B cell (primary cell): ENCODE data around the gene DNAH6. TPM values are rescaled to one million over a fixed set of nuclear protein-coding genes. Genes with fewer than 3 reads are reported as not detected.

ENCODE experiments used
- ATAC-seq: fragments of 200-7000 bp; cut with Tn5 transposase; one replicate; pipeline ENCODE4 v1.10.0; 2021; ENCODE audit warnings: low read depth, mild to moderate bottlenecking, moderate number of reproducible peaks, moderate library complexity
- CTCF ChIA-PET: fragments of 350-600 bp; sonication (Branson Sonifier 250); formaldehyde crosslinking; loops from one replicate; lab custom pipeline; 2021; ENCODE audit warnings: antibody characterized with exemption, inconsistent platforms; lab: Charles Lee
- POLR2A ChIA-PET: fragments of 350-600 bp; sonication (Branson Sonifier 250); formaldehyde crosslinking; loops from one replicate; lab custom pipeline; 2021; ENCODE audit warnings: antibody characterized with exemption; lab: Charles Lee
- DNase-seq: peaks from one replicate; pipeline ENCODE4 v3.0.0; 2013
- H2AFZ ChIP-seq: 2 replicates; pipeline ENCODE4 v1.6.1; 2012; ENCODE audit warnings: mild to moderate bottlenecking, low read depth, low read length; ENCODE audit not compliant: insufficient read depth, poor library complexity, severe bottlenecking
- H3K27ac ChIP-seq, 2 donors: 1 replicate in 1 of 2; 2 replicates in 1 of 2; pipeline ENCODE4 v1.5.1; 2012 to 2013; ENCODE audit warnings: low read length in 2 of 2, mild to moderate bottlenecking in 2 of 2, moderate library complexity in 1 of 2
- H3K27me3 ChIP-seq, 4 experiments: fragments of 200-600 bp in 1 of 4; sonication (generic) in 1 of 4; replicated peaks in 1 of 4; 1 replicate in 2 of 4; 2 replicates in 2 of 4; pipeline versions ENCODE4 v1.6.1 to v1.7.0; 2013 to 2016; ENCODE audit warnings: low read length in 3 of 4, mild to moderate bottlenecking in 2 of 4, mixed read lengths in 1 of 4, moderate library complexity in 1 of 4; ENCODE audit not compliant: insufficient read depth in 4 of 4, control insufficient read depth in 3 of 4; ENCODE audit errors: control extremely low read depth in 1 of 4
- H3K36me3 ChIP-seq, 2 experiments: replicated peaks in 1 of 2; 1 replicate in 1 of 2; 2 replicates in 1 of 2; pipeline versions ENCODE4 v1.6.1 to v1.7.1; 2013; ENCODE audit warnings: low read length in 1 of 2; ENCODE audit not compliant: insufficient read depth in 2 of 2, control insufficient read depth in 1 of 2; ENCODE audit errors: control extremely low read depth in 1 of 2, extremely low read depth in 1 of 2
- H3K4me1 ChIP-seq, 2 donors: fragments of 200-600 bp in 1 of 2; sonication (generic) in 1 of 2; 1 replicate in 1 of 2; 2 replicates in 1 of 2; pipeline versions ENCODE4 v1.5.1 to v1.6.1; 2013 to 2017; ENCODE audit warnings: low read length in 2 of 2; ENCODE audit not compliant: control insufficient read depth in 2 of 2, insufficient read depth in 2 of 2
- H3K4me2 ChIP-seq: replicated peaks from 2 replicates; pipeline ENCODE3; 2012; ENCODE audit warnings: mild to moderate bottlenecking, low read depth, low read length; ENCODE audit not compliant: poor library complexity, severe bottlenecking
- H3K4me3 ChIP-seq, 5 experiments: fragments of 200-600 bp in 1 of 5; sonication (generic) in 1 of 5; 1 replicate in 3 of 5; 2 replicates in 2 of 5; pipeline versions ENCODE4 v1.5.1 to v1.7.0; 2011 to 2016; ENCODE audit warnings: low read length in 4 of 5, mild to moderate bottlenecking in 4 of 5, low read depth in 2 of 5, control low read depth in 1 of 5, moderate library complexity in 1 of 5; ENCODE audit not compliant: insufficient read depth in 1 of 5; ENCODE audit errors: control extremely low read depth in 1 of 5, extremely low read depth in 1 of 5
- H3K79me2 ChIP-seq: fragments of 200-600 bp; sonication (generic); one replicate; pipeline ENCODE4 v1.6.0; 2016; ENCODE audit warnings: low read length; ENCODE audit not compliant: control insufficient read depth, insufficient read depth
- H3K9ac ChIP-seq: fragments of 200-600 bp; sonication (generic); 2 replicates; pipeline ENCODE4 v1.6.1; 2017; ENCODE audit warnings: mild to moderate bottlenecking, low read length, moderate library complexity
- H3K9me3 ChIP-seq, 3 donors: one replicate each; pipeline versions ENCODE4 v1.6.1 to v1.7.1; 2013; ENCODE audit warnings: low read length in 2 of 3; ENCODE audit not compliant: control insufficient read depth in 2 of 3, insufficient read depth in 1 of 3; ENCODE audit errors: control extremely low read depth in 1 of 3
- H4K20me1 ChIP-seq: 2 replicates; pipeline ENCODE4 v1.6.0; 2012; ENCODE audit warnings: mild to moderate bottlenecking, low read length; ENCODE audit not compliant: insufficient read depth, control insufficient read depth, poor library complexity, severe bottlenecking
- H3K27ac Mint-ChIP-seq: one replicate; pipeline ENCODE4 v1.8.0; 2021; ENCODE audit warnings: mixed read lengths
- H3K27me3 Mint-ChIP-seq: one replicate; pipeline ENCODE4 v1.8.0; 2021; ENCODE audit warnings: mixed read lengths
- H3K4me1 Mint-ChIP-seq: one replicate; pipeline ENCODE4 v1.8.0; 2021; ENCODE audit warnings: mixed read lengths
- H3K4me3 Mint-ChIP-seq: one replicate; pipeline ENCODE4 v1.8.0; 2021; ENCODE audit warnings: mixed read lengths
- H3K9me3 Mint-ChIP-seq: one replicate; pipeline ENCODE4 v1.8.0; 2022; ENCODE audit warnings: mixed read lengths; ENCODE audit not compliant: insufficient read depth
- CTCF ChIP-seq: fragments of 200-600 bp; IDR thresholded peaks from one replicate; pipeline ENCODE4 v1.8.0; 2022; ENCODE audit warnings: antibody characterized with exemption, mild to moderate bottlenecking
- EZH2 ChIP-seq: IDR thresholded peaks from 2 replicates; pipeline ENCODE4 v1.6.1; 2012; ENCODE audit warnings: borderline replicate concordance, low read depth, mild to moderate bottlenecking, moderate library complexity, low read length; ENCODE audit not compliant: insufficient read depth, poor library complexity, severe bottlenecking
- WGBS: methylation state at CpG from one replicate; pipeline ENCODE4 v1.1.5; 2013; ENCODE audit warnings: missing lambda C conversion rate; ENCODE audit not compliant: insufficient coverage; 5-methylcytosine and 5-hydroxymethylcytosine counted together
- intact Hi-C: fragments of 100-400 bp; cut with micrococcal nuclease; formaldehyde crosslinking; loops from one replicate; pipeline ENCODE4 v1.10.0; 2022
- polyA plus RNA-seq: library from polyadenylated mRNA; depleted of rRNA; stranded (reverse); fragments of >200 nt; gene quantifications from 2 replicates; pipeline ENCODE4 v1.2.3, GENCODE V29; 2012
- total RNA-seq, 2 donors: library from RNA; stranded (reverse); fragments of 120-200 nt in 1 of 2; gene quantifications; 1 replicate in 1 of 2; 2 replicates in 1 of 2; pipeline versions ENCODE4 v1.2.3 to v1.2.4, GENCODE V29; 2013 to 2022

The DNAH6 gene
- total and polyA plus RNA-seq, 2 donors (not counting 1 experiment from before 2014, with no cell fraction given), result 0.01 to 1.9 TPM

- Histone ChIP-seq H2AFZ (no peak overlapping the region), H3K79me2 (no peaks in the 10 kb centered on the region), H3K9ac (no peak overlapping the region), H3K4me1 (no peaks in the 10 kb centered on the region), H3K36me3 (no peaks in the 10 kb centered on the region), H3K4me2 (no peak overlapping the region), H3K9me3 (no peaks in the 10 kb centered on the region), H3K27ac (no peak overlapping the region), H3K4me3 (no peak overlapping the region), H3K27me3 (no peaks in the 10 kb centered on the region), H4K20me1 (no peaks in the 10 kb centered on the region)
- ChIA-PET POLR2A (no interaction called here), CTCF (no interaction called here)
- TF ChIP-seq EZH2 (no peak), CTCF (no peak)
- Mint-ChIP-seq H3K4me3 (no peak overlapping the region), H3K27ac (no peak overlapping the region), H3K27me3 (no peaks in the 10 kb centered on the region), H3K4me1 (no peaks in the 10 kb centered on the region), H3K9me3 (no peaks in the 10 kb centered on the region)
- intact Hi-C loops, result no loop called here
- ATAC-seq (no peak), DNase-seq (no peak)
- 95% methylated on average over 2 of the region's 5 CpGs for WGBS
Measured at GRCh38 chr2:84674586-84674985, 158.3 kb downstream of the DNAH6 start.

- H3K9me3 Mint-ChIP-seq, result no peaks in the 10 kb centered on the region
- ATAC-seq (no peak), DNase-seq (no peak)
- intact Hi-C loops, result no loop called here
- Histone ChIP-seq H3K27ac (no peak overlapping the region), H3K9me3 (no peaks in the 10 kb centered on the region), H3K79me2 (no peaks in the 10 kb centered on the region), H3K4me2 (no peak overlapping the region), H3K27me3 (no peaks in the 10 kb centered on the region), H3K4me1 (no peaks in the 10 kb centered on the region), H2AFZ (no peak overlapping the region), H4K20me1 (no peaks in the 10 kb centered on the region), H3K36me3 (no peaks in the 10 kb centered on the region), H3K9ac (no peak overlapping the region), H3K4me3 (no peak overlapping the region)
- ChIA-PET POLR2A (no interaction called here), CTCF (no interaction called here)
- no peak overlapping the region for H3K4me3 Mint-ChIP-seq
- TF ChIP-seq CTCF (no peak), EZH2 (no peak)
- no CpG with 5 or more reads among the region's 1 CpG for WGBS
- H3K27me3 Mint-ChIP-seq, result no peaks in the 10 kb centered on the region
- H3K27ac Mint-ChIP-seq, result no peak overlapping the region
- no peaks in the 10 kb centered on the region for H3K4me1 Mint-ChIP-seq
Measured at GRCh38 chr2:84676295-84676694, 160.0 kb downstream of the DNAH6 start.
